Rectal smooth muscle tissue (tissue), 1 donor: Measurements from ENCODE around the gene RBBP5.
A peak's percentile ranks its signal among the peaks of the same experiment; 100 is the strongest.
"Not testable (repeated sequence)": the region's sequence is repeated elsewhere in the genome, so short reads cannot be mapped to it uniquely, and the experiment has no call there.

ENCODE experiments used
- H3K27ac ChIP-seq: one replicate; pipeline ENCODE4 v1.7.0; 2013; ENCODE audit warnings: low read depth, low read length, inconsistent platforms
- H3K27me3 ChIP-seq: one replicate; pipeline ENCODE4 v1.7.0; 2013; ENCODE audit warnings: low read length; ENCODE audit not compliant: control insufficient read depth, insufficient read depth
- H3K36me3 ChIP-seq: one replicate; pipeline ENCODE4 v1.7.0; 2013; ENCODE audit warnings: low read length; ENCODE audit not compliant: control insufficient read depth, insufficient read depth
- H3K4me1 ChIP-seq: one replicate; pipeline ENCODE4 v1.7.0; 2013; ENCODE audit warnings: low read length; ENCODE audit not compliant: control insufficient read depth, insufficient read depth
- H3K4me3 ChIP-seq: one replicate; pipeline ENCODE4 v1.7.0; 2013; ENCODE audit warnings: low read length
- H3K9ac ChIP-seq: one replicate; pipeline ENCODE4 v1.7.0; 2013; ENCODE audit warnings: low read length

The RBBP5 gene, protein sequence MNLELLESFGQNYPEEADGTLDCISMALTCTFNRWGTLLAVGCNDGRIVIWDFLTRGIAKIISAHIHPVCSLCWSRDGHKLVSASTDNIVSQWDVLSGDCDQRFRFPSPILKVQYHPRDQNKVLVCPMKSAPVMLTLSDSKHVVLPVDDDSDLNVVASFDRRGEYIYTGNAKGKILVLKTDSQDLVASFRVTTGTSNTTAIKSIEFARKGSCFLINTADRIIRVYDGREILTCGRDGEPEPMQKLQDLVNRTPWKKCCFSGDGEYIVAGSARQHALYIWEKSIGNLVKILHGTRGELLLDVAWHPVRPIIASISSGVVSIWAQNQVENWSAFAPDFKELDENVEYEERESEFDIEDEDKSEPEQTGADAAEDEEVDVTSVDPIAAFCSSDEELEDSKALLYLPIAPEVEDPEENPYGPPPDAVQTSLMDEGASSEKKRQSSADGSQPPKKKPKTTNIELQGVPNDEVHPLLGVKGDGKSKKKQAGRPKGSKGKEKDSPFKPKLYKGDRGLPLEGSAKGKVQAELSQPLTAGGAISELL

DNA sequence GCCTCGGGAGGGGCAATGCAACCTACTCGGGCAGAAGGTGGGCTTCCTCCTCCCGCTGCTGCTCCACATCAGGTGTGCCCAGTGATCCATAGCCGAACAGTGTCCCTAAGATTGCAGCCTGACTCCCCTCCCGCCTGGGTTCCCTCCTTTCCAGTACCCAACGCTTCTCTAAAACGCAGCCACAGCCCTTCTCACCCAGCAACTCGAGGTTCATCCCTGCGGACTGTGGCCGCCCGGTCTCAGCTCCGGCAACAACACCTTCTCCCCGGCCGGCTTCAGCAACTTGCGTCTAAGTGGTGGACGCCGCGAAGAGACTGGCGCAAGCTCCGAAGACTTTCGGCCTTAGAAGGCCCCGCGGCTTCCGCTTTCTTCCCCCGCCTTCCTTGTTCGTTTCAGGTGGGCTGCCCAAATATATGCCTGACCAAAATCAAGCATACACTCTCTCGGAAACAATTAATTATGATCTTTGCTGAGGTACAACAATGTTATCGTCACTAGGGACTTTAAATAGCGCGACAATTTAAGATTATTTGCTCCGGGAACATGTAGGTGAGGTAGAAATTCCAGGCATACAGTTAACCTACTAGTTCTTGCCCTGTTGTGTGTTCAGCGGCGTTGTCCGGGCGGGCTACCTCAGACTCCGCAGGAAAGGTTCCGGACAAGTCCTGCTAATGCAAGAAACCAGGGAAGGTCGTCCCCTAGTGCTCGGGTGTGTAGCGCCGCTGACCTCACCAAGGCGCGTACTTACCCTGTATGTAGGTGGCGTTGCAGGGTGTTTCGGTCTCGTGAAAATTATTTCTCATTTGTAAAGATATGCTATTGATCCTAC, at the start of gene RBBP5:
Gene RBBP5 (minus strand): TSS at position 319 of the 829 bp plus-strand sequence. CDS start 105 bp downstream, at position 214.
- Histone ChIP-seq H3K27me3 (no peaks in the 10 kb centered on the region), H3K27ac (peak within 1 kb of the TSS; percentile 96), H3K4me1 (peaks cover 19% of the 10 kb centered on the region)

DNA sequence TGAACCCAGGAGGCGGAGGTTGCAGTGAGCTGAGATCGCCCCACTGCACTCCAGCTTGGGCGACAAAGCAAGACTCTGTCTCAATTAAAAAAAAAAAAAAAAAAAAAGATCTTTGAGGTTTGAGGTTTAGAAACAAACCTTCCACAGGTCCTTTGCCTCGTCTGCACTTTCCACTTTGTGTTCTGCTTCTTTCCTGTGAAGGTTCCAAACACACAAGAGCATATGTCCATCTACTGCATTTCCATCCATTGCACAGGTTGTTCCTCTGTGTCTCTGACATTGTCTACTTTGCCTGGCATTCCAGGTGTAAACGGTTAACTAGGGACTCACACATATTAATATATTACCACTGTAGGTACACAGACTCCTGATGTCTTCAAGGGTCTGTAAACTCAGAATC, 49.6 kb upstream of the RBBP5 start:
- Histone ChIP-seq H3K27ac (no peak overlapping the region), H3K27me3 (no peaks in the 10 kb centered on the region), H3K4me1 (peaks cover 8% of the 10 kb centered on the region), H3K9ac (no peak overlapping the region), H3K36me3 (peaks cover 3% of the 10 kb centered on the region), H3K4me3 (no peak overlapping the region)

More for the DNA sequence above, at the start of gene RBBP5:
- Histone ChIP-seq H3K9ac (peak within 1 kb of the TSS; percentile 91), H3K4me3 (peak within 1 kb of the TSS; percentile 93), H3K36me3 (no peaks in the 10 kb centered on the region)

DNA sequence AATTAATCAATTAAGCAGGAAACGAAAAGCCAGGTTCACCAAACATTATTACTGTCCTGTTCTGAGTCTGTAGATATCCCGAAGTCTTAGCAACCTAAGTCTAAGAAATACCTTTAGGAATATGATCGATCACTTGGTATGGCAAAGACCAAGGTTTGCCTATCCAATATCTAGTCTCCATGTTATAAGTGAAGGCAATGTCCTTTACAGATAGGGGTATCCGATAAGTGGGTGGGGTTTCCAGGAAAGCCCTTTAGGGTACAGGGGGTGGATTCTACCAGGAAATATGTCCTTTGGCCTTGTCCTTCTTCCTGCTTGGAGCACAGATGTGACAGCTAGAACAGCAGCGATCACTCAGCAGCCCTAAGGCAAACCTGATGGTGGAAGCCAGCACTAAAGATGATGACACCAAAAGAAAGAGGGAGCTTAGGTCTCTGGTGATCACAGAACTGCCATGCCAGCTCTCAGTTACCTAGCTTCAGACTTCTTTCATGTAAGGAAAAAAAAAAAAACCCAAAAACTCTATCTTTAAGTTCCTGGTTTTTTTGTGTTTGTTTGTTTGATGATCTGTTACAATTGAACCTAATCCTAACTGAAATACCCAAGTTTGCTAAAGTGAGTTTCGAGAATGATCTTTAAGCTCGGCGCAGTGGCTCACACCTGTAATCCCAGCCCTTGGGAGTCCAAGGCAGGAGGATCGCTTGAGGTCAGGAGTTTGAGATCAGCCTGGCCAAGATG, 48.9 kb upstream of the RBBP5 start:
- peaks cover 3% of the 10 kb centered on the region for H3K36me3 ChIP-seq

DNA sequence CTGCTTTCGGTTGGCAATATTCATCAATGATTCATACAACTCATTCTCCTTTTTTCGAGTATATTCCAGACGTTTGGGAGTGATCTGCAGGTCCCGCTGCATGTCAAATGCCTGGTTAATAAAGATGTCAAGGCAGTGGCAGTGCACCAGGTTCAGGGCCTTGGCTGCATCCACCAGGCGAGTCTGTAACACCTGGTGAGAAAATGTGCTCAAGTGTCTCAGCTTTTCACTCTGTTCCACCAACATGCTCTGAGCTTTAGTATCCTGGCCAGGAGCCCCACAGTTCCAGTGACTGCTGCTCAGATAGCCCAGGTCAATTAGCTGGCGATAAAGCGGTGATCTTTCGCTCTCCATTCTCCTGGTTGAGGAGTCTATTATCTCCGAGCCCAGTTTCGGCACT, 47.5 kb upstream of the RBBP5 start:
- Histone ChIP-seq H3K4me1 (no peaks in the 10 kb centered on the region), H3K27me3 (no peaks in the 10 kb centered on the region), H3K4me3 (no peak overlapping the region), H3K36me3 (peaks cover 3% of the 10 kb centered on the region), H3K27ac (no peak overlapping the region), H3K9ac (no peak overlapping the region)

More for the DNA sequence above, 48.9 kb upstream of the RBBP5 start:
- H3K4me3 ChIP-seq: no peak overlapping the region
- peaks cover 5% of the 10 kb centered on the region for H3K4me1 ChIP-seq
- H3K9ac ChIP-seq: no peak overlapping the region
- H3K27ac ChIP-seq: no peak overlapping the region
- H3K27me3 ChIP-seq: no peaks in the 10 kb centered on the region

DNA sequence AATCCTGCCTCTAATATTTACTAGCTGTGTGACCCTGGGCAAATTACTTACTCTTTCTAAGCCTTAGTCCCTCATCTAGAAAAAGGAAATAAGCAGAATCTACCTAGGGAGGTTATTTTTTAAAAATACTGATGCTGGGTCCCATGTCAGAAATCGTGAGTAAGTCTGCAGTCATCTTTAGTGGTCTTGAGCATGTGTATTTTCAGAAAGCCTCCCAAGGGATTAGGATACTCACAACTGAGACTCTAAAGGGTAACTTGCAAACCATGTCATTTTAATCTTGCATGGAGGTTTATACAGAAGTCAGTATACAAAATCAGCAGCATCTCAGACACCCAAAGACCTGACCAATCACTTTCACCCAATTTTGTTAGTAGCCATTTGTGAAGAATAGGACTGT, 46.5 kb upstream of the RBBP5 start:
- H3K9ac ChIP-seq: no peak overlapping the region
- H3K36me3 ChIP-seq: peaks cover 10% of the 10 kb centered on the region

DNA sequence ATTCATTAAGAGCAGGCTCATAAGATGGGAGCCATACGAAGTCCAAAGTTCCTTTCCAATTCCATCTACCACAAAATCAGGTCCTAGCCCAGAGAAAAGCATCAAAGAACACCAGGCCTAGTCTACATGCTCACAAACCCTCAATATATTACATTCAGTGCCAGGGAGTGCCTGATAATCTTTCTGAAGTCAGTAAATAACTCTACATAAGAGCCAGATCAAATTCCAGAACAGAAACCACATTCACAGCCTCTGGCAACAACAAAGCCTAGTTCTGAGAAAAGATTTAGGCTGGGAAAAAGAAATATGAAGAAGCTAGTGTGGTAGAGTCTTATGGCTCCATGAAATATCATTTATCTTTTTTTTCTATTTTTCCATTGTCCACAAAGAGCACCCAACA, 40.5 kb upstream of the RBBP5 start:
- Histone ChIP-seq H3K4me1 (no peaks in the 10 kb centered on the region), H3K4me3 (no peak overlapping the region), H3K27me3 (no peaks in the 10 kb centered on the region), H3K27ac (no peak overlapping the region), H3K36me3 (peaks cover 11% of the 10 kb centered on the region), H3K9ac (no peak overlapping the region)

More for the DNA sequence above, 46.5 kb upstream of the RBBP5 start:
- no peak overlapping the region for H3K4me3 ChIP-seq
- no peaks in the 10 kb centered on the region for H3K4me1 ChIP-seq
- no peak overlapping the region for H3K27ac ChIP-seq
- no peaks in the 10 kb centered on the region for H3K27me3 ChIP-seq

DNA sequence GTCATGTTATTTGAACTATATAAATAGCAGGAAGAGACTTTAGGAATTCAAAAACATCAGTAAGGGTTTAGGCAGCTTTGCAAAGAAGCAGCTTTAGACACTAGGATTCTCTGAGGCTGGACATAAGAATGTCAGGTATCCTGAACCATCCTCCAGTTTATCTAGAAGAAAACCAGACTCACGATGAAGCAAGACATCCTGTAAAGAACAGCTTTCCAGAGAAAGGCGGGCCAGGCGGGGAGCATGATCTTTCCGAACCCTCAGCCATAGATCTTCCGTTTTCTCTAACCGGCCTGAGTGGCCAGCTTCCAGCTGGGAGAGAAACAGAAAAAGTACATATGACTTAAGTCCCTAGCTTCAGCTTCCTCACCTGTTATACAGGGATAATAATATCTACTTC, 39.3 kb upstream of the RBBP5 start:
- no peak overlapping the region for H3K9ac ChIP-seq

DNA sequence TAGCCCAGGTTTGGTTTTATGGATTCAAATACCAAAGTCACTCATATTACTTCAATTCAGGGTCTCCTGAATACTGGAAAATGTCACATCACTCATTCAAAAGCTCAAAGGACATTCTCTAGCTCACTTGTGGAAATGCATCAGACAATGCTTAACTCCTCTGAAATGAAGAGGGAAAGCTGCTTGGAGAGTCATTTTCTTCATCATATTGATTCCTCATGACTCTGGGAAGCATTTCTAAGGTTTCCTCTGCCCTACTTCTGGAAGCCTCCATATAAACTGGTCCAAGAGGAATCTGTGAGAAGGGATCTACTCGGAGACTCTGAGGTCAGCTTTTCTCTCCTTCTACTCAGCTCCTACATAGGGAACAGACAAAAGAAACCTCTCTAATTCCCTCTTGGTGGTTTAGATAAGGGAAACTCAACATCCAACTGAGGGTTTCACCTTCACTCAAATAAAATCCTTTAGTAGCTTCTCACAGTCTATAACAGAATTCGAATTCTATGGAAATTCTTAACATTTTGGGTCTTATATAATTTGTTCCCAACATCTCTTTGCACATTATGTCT, 36.4 kb upstream of the RBBP5 start:
- Histone ChIP-seq H3K9ac (no peak overlapping the region), H3K36me3 (peaks cover 13% of the 10 kb centered on the region), H3K27me3 (no peaks in the 10 kb centered on the region)

More for the DNA sequence above, 39.3 kb upstream of the RBBP5 start:
- no peak overlapping the region for H3K27ac ChIP-seq
- H3K4me3 ChIP-seq: no peak overlapping the region
- H3K27me3 ChIP-seq: no peaks in the 10 kb centered on the region
- H3K4me1 ChIP-seq: no peaks in the 10 kb centered on the region
- peaks cover 19% of the 10 kb centered on the region for H3K36me3 ChIP-seq

DNA sequence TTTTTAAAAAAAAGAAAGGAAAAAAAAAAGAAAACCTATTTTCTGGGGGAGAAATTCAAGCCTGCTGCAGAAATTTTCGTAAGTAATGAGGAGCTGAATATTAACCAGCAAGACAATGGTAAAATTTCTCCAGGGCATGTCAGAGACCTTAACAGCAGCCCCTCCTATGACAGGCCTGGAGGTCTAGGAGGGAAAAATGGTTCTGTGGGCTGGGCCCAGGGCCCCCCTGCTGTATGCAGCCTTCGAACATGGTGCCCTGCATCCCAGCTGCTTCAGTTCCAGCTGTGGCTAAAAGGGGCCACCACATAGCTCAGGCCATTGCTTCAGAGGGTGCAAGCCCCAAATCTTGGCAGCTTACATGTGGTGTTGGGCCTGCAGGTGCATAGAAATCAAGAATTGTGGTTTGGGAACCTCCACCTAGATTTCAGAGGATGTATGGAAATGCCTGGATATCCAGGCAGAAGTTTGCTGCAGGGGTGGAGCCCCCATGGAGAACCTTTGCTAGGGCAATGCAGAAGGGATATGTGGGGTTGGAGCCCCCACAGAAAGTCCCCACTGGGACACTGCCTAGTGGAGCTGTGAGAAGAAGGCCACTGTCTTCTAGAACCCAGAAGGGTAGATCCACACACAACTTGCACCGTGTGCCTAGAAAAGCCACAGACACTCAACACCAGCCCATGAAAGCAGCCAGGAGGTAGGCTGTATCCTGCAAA, 34.0 kb upstream of the RBBP5 start:
- not testable (repeated sequence) for H3K4me3 ChIP-seq, H3K36me3 ChIP-seq, H3K9ac ChIP-seq, H3K4me1 ChIP-seq, H3K27me3 ChIP-seq, H3K27ac ChIP-seq

More for the DNA sequence above, 36.4 kb upstream of the RBBP5 start:
- no peak overlapping the region for H3K27ac ChIP-seq
- no peak overlapping the region for H3K4me3 ChIP-seq
- no peaks in the 10 kb centered on the region for H3K4me1 ChIP-seq

DNA sequence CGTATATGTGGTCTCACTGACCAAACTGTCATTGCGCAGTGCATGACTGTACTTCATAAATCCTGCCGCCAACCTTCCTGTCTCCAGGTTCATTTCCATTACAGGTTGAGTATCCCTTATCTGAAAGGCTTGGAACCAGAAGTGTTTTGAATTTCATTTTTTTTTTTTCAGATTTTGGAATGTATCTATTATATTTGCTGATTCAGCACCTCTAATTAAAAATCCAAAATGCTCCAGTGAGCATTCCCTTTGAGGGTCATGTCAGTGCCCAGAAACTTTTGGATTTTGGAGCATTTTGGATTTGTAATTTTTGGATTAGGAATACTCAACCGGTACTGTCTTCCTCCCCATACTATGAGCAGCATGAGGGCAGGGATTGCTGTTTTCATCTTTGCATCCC, 30.7 kb upstream of the RBBP5 start:
- Histone ChIP-seq H3K9ac (no peak overlapping the region), H3K4me1 (no peaks in the 10 kb centered on the region), H3K36me3 (peaks cover 16% of the 10 kb centered on the region), H3K27me3 (no peaks in the 10 kb centered on the region), H3K27ac (no peak overlapping the region), H3K4me3 (no peak overlapping the region)

DNA sequence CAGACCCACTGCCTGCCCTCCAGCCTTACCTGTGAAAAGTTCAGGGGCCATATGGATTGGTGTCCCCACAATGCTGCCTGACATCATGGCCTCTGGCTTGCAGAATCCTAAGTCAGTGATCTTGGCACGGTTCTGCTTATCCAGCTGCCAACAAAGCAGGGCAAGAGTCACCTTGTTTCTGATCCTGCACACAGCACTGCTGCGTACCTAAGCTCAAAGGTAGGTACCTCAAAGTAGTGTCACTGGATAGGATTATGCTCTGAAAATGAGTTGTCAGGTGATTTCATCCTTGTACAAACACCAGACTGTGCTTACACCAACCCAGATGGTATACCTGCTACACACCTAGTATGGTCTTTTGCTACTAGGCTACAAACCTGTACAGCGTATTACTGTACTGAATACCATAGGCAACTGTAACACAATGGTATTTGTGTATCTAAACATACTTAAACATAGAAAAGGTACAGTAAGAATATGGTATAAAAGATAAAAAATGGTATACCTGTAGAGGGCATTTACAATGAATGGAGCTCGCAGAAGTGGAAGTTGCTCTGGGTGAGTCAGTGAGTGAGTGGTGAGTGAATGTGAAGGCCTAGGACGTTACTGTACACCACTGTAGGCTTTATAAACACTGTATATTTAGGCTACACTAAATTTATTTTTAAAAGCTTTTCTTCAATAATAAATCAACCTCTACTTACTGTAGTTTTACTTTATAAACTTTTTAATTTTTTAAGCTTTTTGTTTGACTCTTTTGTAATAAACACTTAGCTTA, 29.1 kb upstream of the RBBP5 start:
- Histone ChIP-seq H3K4me1 (no peaks in the 10 kb centered on the region), H3K36me3 (peaks cover 13% of the 10 kb centered on the region), H3K4me3 (no peak overlapping the region), H3K9ac (no peak overlapping the region), H3K27me3 (no peaks in the 10 kb centered on the region), H3K27ac (no peak overlapping the region)
